CD4-positive, alpha-beta T cell treated with Interleukin-17A for 1 hour (primary cell): ENCODE data around the gene LAMP1.
"Not testable (repeated sequence)": the region's sequence is repeated elsewhere in the genome, so short reads cannot be mapped to it uniquely, and the experiment has no call there.

Source experiments
- DNase-seq: peaks from one replicate; pipeline ENCODE4 v3.0.0-alpha.2; 2020

Gene LAMP1

GRCh38 chr13:113358653-113359190 lies 61.7 kb downstream of the LAMP1 start:
- DNase-seq, result no peak

DNA sequence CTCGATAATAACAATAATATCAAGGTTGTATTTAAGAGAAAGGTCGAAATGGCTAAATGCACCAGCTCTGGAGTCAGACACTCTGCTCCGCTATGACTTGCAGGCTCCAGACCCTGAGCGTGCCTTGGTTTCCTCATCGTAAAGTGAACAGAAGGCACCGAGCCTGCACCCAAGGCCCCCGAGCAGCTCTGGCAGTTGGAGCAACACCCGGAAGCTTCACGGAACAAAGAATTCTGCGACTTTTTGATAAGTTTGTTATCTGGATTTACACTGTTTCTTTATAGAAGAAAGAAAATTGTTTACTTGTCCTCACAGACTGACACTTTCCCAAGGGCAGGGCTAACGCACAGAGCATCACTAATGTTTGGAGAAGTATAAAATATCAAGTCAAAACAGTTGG lies 62.5 kb downstream of the LAMP1 start:
- no peak for DNase-seq

- DNase-seq, result no peak
Measured at GRCh38 chr13:113360446-113360845, 63.4 kb downstream of the LAMP1 start.

DNA sequence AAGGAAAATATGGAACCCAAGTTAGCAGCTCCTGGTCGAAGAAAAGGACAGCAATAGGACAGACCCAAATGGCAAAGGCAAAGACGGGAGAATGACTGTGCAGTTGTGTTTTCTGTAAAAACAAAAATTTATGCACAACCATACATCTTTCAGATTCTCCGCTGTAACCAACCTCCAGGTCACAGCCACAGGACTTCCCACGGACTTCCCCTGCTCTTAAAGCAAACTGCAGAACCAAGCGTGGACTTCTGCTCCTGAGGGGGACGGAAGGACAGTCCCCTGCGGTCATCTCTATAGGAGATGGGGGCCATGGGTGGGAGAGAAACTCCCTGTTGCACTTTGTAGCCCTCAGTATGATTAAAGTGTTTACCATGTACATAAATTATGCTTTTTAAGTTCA lies 64.4 kb downstream of the LAMP1 start:
- no peak for DNase-seq

DNA sequence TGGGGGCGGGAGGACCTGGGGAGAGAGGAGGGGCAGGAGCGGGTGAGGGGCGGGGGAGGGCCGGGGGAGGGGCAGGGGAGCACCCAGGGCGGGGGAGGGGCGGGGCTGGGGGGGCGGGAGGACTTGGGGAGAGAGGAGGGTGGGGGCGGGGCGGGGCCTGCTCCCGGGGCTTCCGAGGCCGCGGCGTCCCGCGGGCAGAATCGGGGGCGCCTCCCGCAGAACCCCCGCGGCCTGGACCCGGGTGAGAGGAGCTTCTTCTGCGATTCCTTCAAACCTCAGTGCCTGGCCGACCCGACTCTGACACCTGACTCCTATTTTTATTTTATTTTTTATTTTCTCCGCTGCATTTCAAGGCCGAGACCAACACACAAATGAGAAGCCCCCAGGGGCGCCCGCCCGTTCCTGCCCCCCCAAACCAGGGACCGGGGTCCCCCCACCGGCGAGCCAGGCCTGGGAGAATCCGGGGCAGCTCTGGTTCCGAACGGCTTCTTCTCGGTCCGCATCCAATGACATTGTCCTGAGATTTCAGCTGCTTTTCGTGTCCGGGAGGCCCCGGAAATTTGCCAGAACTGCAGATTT lies 67.4 kb downstream of the LAMP1 start:
- no peak for DNase-seq

DNA sequence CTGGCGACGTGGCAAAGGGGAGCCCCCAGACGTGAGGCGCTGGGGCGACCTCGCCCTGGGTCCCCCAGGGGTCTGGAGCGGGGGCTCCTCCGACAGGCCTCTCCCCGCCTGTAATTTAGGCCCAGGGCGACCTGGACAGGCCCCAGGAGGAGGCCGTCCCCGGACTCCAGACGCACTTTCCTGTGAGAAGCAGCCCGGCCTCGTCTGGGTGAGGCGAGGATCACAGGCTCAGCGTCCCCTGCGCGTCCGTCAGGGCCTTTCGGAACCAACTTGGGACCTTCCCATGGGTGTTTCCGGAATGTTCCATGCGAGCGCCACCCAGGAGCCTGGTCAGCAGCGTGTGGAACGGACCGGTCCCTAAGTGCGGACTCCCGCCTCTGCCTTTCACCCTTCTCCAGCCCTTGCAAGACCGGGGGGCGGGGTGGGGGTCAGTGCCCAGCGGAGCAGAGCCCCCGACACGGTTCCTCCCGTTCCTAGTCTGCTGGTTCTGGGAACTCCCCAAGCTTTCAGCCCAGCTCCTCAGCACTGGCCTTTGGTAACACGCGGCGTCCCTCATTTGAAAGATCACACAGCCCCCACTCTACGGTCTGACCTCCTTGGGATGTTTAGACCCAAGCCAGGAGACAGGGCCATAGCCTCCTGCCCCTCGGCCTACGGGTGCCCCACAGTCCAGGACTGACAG lies 68.0 kb downstream of the LAMP1 start:
- no peak for DNase-seq

GRCh38 chr13:113365583-113365970 lies 68.5 kb downstream of the LAMP1 start:
- no peak for DNase-seq

DNA sequence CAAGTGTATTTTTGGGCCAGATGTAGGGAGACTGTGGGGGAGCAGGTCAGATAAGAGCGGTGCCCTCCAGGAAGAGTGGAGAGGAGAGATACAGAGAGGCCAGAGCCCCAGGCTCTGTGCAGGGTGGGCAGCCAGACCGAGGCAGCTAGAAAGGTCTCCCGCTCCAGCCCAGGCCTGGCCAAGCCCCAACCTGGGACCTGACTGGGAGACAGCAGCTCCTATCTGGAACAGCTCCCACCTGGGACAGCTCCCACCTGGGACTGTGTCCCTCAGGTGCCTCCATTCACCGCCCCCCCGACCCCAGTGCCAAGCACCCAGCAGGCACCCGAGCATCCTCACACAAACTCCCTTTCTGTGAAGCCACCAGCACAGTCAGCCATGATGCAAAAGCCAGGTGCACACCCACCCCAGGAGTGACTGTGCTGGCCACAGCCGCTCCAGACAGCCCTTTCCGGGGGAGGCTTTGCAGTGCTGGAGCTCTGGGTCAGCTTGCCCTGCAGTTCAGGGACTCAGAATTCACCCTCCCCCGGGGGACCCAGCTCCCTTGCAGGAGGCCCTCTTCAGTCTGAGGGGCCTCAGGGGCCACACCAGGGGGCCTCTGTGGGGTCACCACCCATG lies 69.0 kb downstream of the LAMP1 start:
- no peak for DNase-seq

DNA sequence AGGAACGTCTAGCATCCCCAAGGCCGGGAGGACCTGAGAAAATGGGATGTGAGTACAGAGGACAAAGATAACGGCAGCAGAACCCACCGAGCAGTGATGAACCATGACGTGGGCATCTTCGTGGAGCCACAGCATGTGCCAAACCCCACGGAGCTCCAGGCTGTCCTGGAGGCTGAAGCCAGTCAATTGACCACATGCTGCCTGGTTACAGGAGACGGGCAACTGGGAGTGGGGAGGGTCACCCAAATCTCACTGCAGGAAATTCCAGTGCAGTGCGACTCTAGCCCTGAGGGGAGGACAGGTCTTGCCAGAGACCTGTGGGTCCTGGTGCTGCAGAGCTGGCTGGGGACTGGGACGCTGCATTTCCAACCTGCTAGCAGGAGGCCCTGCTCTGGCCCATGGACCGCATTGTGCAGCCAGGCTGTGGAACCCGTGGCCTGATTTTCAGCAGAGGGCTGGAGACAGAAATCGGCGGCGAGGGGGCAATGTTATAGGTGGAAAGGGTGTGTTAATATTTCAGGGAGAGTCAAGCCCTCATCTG lies 70.1 kb downstream of the LAMP1 start:
- no peak for DNase-seq

- no peak for DNase-seq
Measured at GRCh38 chr13:113367771-113368170, 70.7 kb downstream of the LAMP1 start.

DNA sequence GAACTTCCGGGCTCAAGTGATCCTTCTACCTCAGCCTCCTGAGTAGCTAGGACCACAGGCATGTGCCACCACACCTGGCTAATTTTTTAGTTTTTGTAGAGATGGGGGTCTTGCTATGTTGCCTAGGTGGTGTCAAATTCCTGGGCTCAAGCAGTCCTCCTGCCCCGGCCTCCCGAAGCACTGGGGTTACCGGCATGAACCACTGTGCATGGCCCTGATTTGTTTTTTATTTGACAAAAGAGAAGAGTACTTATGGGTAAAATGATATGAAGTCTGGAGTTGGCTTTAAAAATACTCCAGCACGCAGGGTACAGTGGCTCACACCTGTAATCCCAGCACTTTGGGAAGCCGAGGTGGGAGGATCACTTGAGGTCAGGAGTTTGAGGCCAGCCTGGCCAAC lies 71.3 kb downstream of the LAMP1 start:
- not testable (repeated sequence) for DNase-seq

DNA sequence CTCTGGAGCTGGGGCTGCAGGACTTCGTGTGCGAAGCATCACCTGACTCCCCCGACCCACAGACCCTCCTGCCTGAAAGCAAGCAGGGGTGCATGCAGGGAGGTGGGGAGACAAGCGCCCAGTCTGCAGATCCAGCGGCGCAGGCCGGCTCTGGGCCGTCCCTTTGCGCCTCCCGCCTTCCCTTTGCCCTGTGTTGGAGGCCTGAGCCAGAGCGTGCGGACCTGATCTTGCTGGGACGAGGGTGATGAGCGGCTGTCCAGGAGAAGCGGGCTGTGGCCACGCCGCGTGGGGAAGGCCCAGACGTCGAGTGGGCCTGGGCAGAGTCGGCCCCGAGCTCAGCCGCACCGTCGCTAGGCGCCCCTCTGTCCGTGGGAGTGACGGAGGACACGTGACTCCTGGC lies 72.2 kb downstream of the LAMP1 start:
- no peak for DNase-seq

DNA sequence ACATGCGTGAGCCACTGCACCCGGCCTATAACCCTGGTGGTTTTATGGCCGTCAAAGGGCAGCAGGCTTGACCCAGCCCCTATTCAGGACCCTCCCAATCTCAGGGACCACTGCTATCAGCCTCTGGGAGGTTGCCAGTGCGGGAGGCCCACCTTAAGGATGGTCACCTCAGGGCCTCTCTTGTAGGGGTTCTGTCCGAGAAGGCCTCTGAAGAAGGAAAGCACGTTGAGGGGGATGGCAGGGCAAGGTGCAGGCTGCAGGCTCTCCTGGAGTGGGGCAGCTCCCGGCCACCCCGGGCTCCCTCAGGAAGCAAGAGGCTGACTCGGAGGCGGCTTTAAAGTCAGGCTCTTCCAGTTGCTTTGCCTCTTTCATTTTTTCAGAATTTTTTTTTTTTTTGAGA lies 72.8 kb downstream of the LAMP1 start:
- no peak for DNase-seq

DNA sequence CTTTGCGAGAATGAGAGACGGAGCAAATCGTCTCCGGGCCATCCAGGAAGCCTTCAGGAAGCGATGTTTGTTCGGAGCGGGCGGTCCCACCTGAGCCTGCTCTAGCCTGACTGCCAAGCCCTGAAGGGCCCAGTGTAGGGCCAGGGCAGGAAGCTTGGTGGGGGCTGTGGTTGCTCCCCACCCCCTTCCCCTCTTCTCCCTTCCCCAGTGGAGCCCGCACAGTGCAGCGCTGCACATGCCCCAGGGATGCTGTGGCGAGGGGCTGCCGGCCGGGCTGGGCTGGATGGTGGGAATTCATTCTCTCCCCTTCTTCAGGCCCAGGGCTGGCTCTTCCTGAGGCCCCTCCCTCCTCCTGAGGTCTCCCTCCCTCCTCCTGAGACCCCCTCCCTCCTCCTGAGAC lies 74.0 kb downstream of the LAMP1 start:
- no peak for DNase-seq

GRCh38 chr13:113371701-113372100 lies 74.7 kb downstream of the LAMP1 start:
- not testable (repeated sequence) for DNase-seq
